Body of pancreas (tissue), 4 donors: ENCODE data around the gene LMBRD1.

Source experiments
- POLR2A ChIP-seq, 3 donors: fragments of 450-650 bp; IDR thresholded peaks; one replicate each; pipeline ENCODE4 v1.6.1; 2016; ENCODE audit warnings: antibody characterized with exemption in 3 of 3, mild to moderate bottlenecking in 2 of 3
- TF ChIP-seq, protein P1 (sequence below), 7 experiments: fragments of 450-650 bp in 4 of 7; fragments of 200-600 bp in 3 of 7; sonication (generic) in 3 of 7; IDR thresholded peaks; one replicate each; pipeline ENCODE4 v1.5.1; 2016 to 2019; ENCODE audit warnings: antibody characterized with exemption in 7 of 7

DNA sequence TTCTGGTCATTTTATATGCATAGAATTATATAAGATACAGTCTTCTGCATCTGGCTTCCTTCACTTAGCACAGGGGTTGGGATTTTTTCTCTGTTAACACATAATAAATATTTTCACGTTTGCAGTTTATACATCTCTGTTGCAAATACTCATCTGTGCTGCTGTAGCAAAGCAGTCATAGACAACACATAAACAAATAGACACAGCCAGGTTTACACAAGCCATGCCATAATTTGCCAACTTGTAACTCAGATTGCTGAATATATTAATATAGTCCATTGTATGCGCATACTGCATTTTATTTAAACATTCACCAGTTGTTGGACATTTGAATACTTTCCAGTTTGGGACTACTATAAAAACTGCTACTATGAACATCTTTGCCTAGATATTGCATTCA lies 35.0 kb downstream of the LMBRD1 start:
- TF ChIP-seq, protein P1, sequence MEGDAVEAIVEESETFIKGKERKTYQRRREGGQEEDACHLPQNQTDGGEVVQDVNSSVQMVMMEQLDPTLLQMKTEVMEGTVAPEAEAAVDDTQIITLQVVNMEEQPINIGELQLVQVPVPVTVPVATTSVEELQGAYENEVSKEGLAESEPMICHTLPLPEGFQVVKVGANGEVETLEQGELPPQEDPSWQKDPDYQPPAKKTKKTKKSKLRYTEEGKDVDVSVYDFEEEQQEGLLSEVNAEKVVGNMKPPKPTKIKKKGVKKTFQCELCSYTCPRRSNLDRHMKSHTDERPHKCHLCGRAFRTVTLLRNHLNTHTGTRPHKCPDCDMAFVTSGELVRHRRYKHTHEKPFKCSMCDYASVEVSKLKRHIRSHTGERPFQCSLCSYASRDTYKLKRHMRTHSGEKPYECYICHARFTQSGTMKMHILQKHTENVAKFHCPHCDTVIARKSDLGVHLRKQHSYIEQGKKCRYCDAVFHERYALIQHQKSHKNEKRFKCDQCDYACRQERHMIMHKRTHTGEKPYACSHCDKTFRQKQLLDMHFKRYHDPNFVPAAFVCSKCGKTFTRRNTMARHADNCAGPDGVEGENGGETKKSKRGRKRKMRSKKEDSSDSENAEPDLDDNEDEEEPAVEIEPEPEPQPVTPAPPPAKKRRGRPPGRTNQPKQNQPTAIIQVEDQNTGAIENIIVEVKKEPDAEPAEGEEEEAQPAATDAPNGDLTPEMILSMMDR (IDR thresholded peaks at IDR 0.05): no peak
- no peak for TF ChIP-seq POLR2A (IDR thresholded peaks at IDR 0.05)
